Ovary (tissue), 9 donors: Measurements from ENCODE around the gene ST6GAL1. TPM values are rescaled to one million over a fixed set of nuclear protein-coding genes. Genes with fewer than 3 reads are reported as not detected.

ENCODE experiments used
- DNase-seq, 5 donors: peaks; one replicate each; pipeline ENCODE4 v3.0.0-alpha.2; 2019 to 2020
- H3K27ac ChIP-seq, 2 donors: fragments of 200-600 bp; one replicate each; pipeline versions ENCODE4 v1.5.1 to v1.8.0; 2019 to 2022
- H3K27me3 ChIP-seq: fragments of 200-600 bp; one replicate; pipeline ENCODE4 v1.8.0; 2022
- H3K36me3 ChIP-seq: fragments of 200-600 bp; sonication (generic); one replicate; pipeline ENCODE4 v1.5.1; 2019
- H3K4me1 ChIP-seq: one replicate; pipeline ENCODE4 v1.8.1; 2013; ENCODE audit warnings: mild to moderate bottlenecking, moderate library complexity; ENCODE audit not compliant: insufficient read depth
- H3K4me3 ChIP-seq: fragments of 200-600 bp; sonication (generic); one replicate; pipeline ENCODE4 v1.5.1; 2017
- H3K9me3 ChIP-seq, 2 donors: fragments of 200-600 bp in 1 of 2; sonication (generic) in 1 of 2; one replicate each; pipeline versions ENCODE4 v1.5.1 to v1.8.1; 2013 to 2019; ENCODE audit warnings: mild to moderate bottlenecking in 1 of 2, moderate library complexity in 1 of 2
- EP300 ChIP-seq: sonication (generic); formaldehyde crosslinking; IDR thresholded peaks from one replicate; pipeline ENCODE4 v1.6.1; 2017; ENCODE audit warnings: antibody characterized with exemption
- POLR2A ChIP-seq: fragments of 450-650 bp; IDR thresholded peaks from one replicate; pipeline ENCODE4 v1.6.1; 2017; ENCODE audit warnings: antibody characterized with exemption, mild to moderate bottlenecking, moderate library complexity
- WGBS, 3 donors: extraction: QIAGEN DNeasy Blood & Tissue Kit in 1 of 3; methylation state at CpG; one replicate each; pipeline versions ENCODE4 v1.1.5 to v1.1.7; 2013 to 2017; 5-methylcytosine and 5-hydroxymethylcytosine counted together
- intact Hi-C, 4 donors: fragments of 100-400 bp; cut with DNase I; formaldehyde crosslinking; loops; one replicate each; pipeline versions ENCODE4 v1.11.0 to v1.15.1; 2022 to 2023
- polyA plus RNA-seq, 2 donors: library from polyadenylated mRNA; stranded (reverse); fragments of 200-250 nt in 1 of 2; fragments of 350-450 nt in 1 of 2; fragmentation: Illumina TruSeq in 1 of 2; extraction: RNeasy Lipid Tissue Mini Kit (QIAGEN cat#74804) in 1 of 2; gene quantifications; one replicate each; pipeline ENCODE4 v1.2.3, GENCODE V29; 2013 to 2014
- total RNA-seq, 7 donors: library from RNA; depleted of rRNA in 2 of 7; stranded (reverse); fragments of >200 nt in 2 of 7; fragmentation: NEBNext Ultra II Directional in 3 of 7; extraction: Animal tissue kit (Norgen Biotek cat#: 25700) in 3 of 7; gene quantifications; one replicate each; pipeline versions ENCODE4 v1.1.0 to v1.2.4, GENCODE V29; 2016 to 2023
- TF ChIP-seq, protein P1 (sequence below), 3 donors: fragments of 450-650 bp in 2 of 3; fragments of 200-600 bp in 1 of 3; IDR thresholded peaks; one replicate each; pipeline versions ENCODE4 v1.5.1 to v1.8.0; 2016 to 2022; ENCODE audit warnings: antibody characterized with exemption in 3 of 3, mild to moderate bottlenecking in 1 of 3
- donor health status: DM: no; HTN: no; CAD: no; lungs with moderate emphysema.
- donor health status: DM: no; HTN: no; CAD: no.
- donor health status: Bipolar disorder and iron deficiency.
- donor health status: DM: yes; HTN: yes; CAD: no.
- donor health status: DM: no; HTN: no; CAD: no.
- donor health status: DM: yes; HTN: yes; CAD: no.

Gene ST6GAL1
- total and polyA plus RNA-seq, 9 donors: 10.6 to 55.2 (median 28.1) TPM

DNA sequence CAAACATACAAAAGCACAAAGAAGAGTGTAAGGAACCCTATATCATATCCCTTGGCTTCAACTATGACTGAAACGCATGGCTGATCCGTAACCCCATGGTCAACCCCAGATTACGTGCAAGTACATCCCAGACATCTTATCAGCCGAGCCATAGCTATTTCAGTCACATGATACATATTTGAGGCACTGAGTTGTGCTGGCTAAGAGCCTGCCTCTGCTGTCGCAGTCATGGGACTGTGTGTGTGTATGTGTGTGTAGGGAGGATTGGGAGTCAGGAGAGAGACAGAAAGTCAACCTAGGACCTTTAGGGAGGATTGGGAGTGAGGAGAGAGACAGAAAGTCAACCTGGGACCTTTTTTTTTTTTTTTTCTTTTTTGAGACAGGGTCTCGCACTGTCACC, 8.4 kb downstream of the ST6GAL1 start:
- H3K27ac ChIP-seq: no peak overlapping the region
- no peaks in the 10 kb centered on the region for H3K27me3 ChIP-seq
- TF ChIP-seq EP300: no peak
- TF ChIP-seq, protein P1, sequence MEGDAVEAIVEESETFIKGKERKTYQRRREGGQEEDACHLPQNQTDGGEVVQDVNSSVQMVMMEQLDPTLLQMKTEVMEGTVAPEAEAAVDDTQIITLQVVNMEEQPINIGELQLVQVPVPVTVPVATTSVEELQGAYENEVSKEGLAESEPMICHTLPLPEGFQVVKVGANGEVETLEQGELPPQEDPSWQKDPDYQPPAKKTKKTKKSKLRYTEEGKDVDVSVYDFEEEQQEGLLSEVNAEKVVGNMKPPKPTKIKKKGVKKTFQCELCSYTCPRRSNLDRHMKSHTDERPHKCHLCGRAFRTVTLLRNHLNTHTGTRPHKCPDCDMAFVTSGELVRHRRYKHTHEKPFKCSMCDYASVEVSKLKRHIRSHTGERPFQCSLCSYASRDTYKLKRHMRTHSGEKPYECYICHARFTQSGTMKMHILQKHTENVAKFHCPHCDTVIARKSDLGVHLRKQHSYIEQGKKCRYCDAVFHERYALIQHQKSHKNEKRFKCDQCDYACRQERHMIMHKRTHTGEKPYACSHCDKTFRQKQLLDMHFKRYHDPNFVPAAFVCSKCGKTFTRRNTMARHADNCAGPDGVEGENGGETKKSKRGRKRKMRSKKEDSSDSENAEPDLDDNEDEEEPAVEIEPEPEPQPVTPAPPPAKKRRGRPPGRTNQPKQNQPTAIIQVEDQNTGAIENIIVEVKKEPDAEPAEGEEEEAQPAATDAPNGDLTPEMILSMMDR (IDR thresholded peaks at IDR 0.05): no peak
- TF ChIP-seq POLR2A: no peak
- no peaks in the 10 kb centered on the region for H3K9me3 ChIP-seq
- WGBS, 3 donors: 68 to 78% (median 69%) methylated on average over 6 of the region's 6 CpGs
- no peak for DNase-seq
- no peak overlapping the region for H3K4me3 ChIP-seq
- peaks cover 2% of the 10 kb centered on the region for H3K4me1 ChIP-seq
- intact Hi-C loops: no loop called here
- no peaks in the 10 kb centered on the region for H3K36me3 ChIP-seq

DNA sequence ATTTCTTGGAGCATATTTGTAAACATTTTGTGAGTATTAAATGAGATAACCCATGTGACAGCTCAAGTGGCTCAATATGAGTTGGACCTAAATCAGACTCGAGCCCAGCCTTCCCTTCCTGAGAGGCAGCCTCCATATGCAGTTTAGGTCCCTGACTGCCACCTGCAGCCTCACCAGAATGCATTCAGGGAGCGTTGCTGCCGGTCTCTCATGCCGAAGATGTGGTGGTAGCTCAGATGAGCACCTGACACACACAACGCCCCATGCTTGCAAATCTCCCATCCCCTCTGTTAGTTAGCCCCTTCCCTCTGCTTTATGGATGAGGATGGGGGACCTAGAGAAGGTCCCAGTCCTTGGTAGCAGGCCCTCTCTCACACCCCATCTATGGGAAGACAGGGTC, 9.2 kb downstream of the ST6GAL1 start:
- TF ChIP-seq POLR2A: no peak
- TF ChIP-seq, protein P1 (IDR thresholded peaks at IDR 0.05): no peak
- no peak for TF ChIP-seq EP300
- H3K4me1 ChIP-seq: peaks cover 2% of the 10 kb centered on the region

DNA sequence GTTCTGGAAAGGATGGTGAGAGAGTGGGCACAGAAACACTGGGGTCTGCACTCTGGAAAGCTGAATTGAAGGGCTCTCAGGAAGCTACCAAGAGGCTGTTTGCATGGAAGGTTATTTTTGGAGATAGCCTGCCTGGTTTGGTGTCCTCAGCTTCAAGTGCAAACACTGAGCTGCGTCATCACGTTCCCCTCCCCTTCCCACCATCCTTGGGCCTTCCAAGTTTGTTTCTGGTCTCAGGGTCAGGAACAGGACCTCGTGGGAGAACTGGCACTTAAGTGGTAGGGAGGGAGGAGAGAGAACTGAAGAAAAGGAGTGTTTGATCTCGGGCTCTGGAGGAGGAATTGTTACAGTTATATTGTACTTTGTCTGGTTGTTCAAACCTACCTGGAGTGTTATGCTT, 10.6 kb downstream of the ST6GAL1 start:
- Histone ChIP-seq H3K4me1 (peaks cover 2% of the 10 kb centered on the region), H3K36me3 (no peaks in the 10 kb centered on the region), H3K9me3 (no peaks in the 10 kb centered on the region), H3K27me3 (no peaks in the 10 kb centered on the region), H3K27ac (no peak overlapping the region), H3K4me3 (no peak overlapping the region)
- intact Hi-C loops: no loop called here
- TF ChIP-seq, protein P1 (IDR thresholded peaks at IDR 0.05): no peak
- TF ChIP-seq EP300: no peak
- 12% methylated on average over 4 of the region's 4 CpGs for WGBS, 3 donors
- DNase-seq: peak; percentile 25 to 61 (median 36)

More for the DNA sequence above, 9.2 kb downstream of the ST6GAL1 start:
- H3K27me3 ChIP-seq: no peaks in the 10 kb centered on the region
- H3K9me3 ChIP-seq: no peaks in the 10 kb centered on the region
- no peak overlapping the region for H3K27ac ChIP-seq
- DNase-seq: no peak
- intact Hi-C loops: no loop called here
- H3K36me3 ChIP-seq: no peaks in the 10 kb centered on the region
- WGBS, 3 donors: 77 to 93% (median 88%) methylated on average over 5 of the region's 5 CpGs
- H3K4me3 ChIP-seq: no peak overlapping the region

GRCh38 chr3:186942168-186942567, 11.8 kb downstream of the ST6GAL1 start:
- H3K4me1 ChIP-seq: peaks cover 2% of the 10 kb centered on the region
- no peaks in the 10 kb centered on the region for H3K9me3 ChIP-seq
- H3K27me3 ChIP-seq: no peaks in the 10 kb centered on the region
- DNase-seq: no peak
- TF ChIP-seq EP300 (no peak), POLR2A (no peak)
- TF ChIP-seq, protein P1 (IDR thresholded peaks at IDR 0.05): no peak
- H3K4me3 ChIP-seq: no peak overlapping the region
- no peaks in the 10 kb centered on the region for H3K36me3 ChIP-seq
- intact Hi-C loops: no loop called here
- 44 to 55% (median 54%) methylated on average over 4 of the region's 4 CpGs for WGBS, 3 donors
- H3K27ac ChIP-seq: no peak overlapping the region
